Stomach (tissue), 4 donors: Measurements from ENCODE around the gene PODXL2.

Source experiments
- CTCF ChIP-seq, 7 experiments: fragments of 450-650 bp in 4 of 7; fragments of 200-600 bp in 3 of 7; sonication (generic) in 3 of 7; IDR thresholded peaks; one replicate each; pipeline ENCODE4 v1.5.1; 2016 to 2019; ENCODE audit warnings: antibody characterized with exemption in 7 of 7, control low read depth in 2 of 7, mild to moderate bottlenecking in 1 of 7
- EP300 ChIP-seq: sonication (generic); formaldehyde crosslinking; IDR thresholded peaks from one replicate; pipeline ENCODE4 v1.6.1; 2017; ENCODE audit warnings: antibody characterized with exemption
- POLR2A ChIP-seq, 4 donors: fragments of 450-650 bp; IDR thresholded peaks; one replicate each; pipeline ENCODE4 v1.6.1; 2016; ENCODE audit warnings: antibody characterized with exemption in 4 of 4, control low read depth in 2 of 4, mild to moderate bottlenecking in 1 of 4, moderate library complexity in 1 of 4

- TF ChIP-seq CTCF (IDR thresholded peaks at IDR 0.05) = no peak
- TF ChIP-seq POLR2A (IDR thresholded peaks at IDR 0.05) = no peak
- no peak for TF ChIP-seq EP300
Measured at GRCh38 chr3:127693336-127693843, 64.4 kb downstream of the PODXL2 start.
